GM12864 (cell line): ENCODE measurements around the gene SLC26A1.
"Not testable (repeated sequence)": the region's sequence is repeated elsewhere in the genome, so short reads cannot be mapped to it uniquely, and the experiment has no call there.

Experiments used
- DNase-seq: peaks from one replicate; pipeline ENCODE4 v3.0.0-alpha.2; 2011; ENCODE audit warnings: low read depth
- H3K4me3 ChIP-seq: 2 replicates; pipeline ENCODE4 v1.5.1; 2011; ENCODE audit warnings: mild to moderate bottlenecking, low read depth, low read length, control low read depth
- TF ChIP-seq, protein P1 (sequence below): IDR thresholded peaks from 2 replicates; pipeline ENCODE4 v1.5.1; 2011; ENCODE audit warnings: low read depth, mild to moderate bottlenecking, moderate library complexity, low read length, control low read depth, inconsistent platforms; ENCODE audit errors: missing control alignments

Gene SLC26A1

DNA sequence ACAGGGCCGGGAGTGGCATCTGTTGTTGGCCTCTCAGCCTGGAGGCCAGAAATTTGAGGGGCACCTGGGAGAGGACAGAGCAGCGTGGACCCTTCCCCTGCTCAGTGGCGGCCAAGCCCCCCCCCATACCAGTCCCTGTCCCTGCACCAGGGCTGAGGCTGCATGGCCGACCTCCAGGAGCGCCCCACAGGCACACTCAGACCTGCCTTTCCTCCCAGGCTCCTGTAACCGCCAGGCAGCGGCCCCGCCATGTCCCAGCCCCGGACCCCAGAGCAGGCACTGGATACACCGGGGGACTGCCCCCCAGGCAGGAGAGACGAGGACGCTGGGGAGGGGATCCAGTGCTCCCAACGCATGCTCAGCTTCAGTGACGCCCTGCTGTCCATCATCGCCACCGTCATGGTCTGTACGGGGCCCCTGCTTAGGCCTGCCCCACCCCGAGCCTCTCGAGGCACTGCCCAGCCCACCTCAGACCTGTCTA, 45.7 kb downstream of the SLC26A1 start:
- no peak overlapping the region for H3K4me3 ChIP-seq
- TF ChIP-seq, protein P1, sequence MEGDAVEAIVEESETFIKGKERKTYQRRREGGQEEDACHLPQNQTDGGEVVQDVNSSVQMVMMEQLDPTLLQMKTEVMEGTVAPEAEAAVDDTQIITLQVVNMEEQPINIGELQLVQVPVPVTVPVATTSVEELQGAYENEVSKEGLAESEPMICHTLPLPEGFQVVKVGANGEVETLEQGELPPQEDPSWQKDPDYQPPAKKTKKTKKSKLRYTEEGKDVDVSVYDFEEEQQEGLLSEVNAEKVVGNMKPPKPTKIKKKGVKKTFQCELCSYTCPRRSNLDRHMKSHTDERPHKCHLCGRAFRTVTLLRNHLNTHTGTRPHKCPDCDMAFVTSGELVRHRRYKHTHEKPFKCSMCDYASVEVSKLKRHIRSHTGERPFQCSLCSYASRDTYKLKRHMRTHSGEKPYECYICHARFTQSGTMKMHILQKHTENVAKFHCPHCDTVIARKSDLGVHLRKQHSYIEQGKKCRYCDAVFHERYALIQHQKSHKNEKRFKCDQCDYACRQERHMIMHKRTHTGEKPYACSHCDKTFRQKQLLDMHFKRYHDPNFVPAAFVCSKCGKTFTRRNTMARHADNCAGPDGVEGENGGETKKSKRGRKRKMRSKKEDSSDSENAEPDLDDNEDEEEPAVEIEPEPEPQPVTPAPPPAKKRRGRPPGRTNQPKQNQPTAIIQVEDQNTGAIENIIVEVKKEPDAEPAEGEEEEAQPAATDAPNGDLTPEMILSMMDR: no peak
- no peak for DNase-seq

DNA sequence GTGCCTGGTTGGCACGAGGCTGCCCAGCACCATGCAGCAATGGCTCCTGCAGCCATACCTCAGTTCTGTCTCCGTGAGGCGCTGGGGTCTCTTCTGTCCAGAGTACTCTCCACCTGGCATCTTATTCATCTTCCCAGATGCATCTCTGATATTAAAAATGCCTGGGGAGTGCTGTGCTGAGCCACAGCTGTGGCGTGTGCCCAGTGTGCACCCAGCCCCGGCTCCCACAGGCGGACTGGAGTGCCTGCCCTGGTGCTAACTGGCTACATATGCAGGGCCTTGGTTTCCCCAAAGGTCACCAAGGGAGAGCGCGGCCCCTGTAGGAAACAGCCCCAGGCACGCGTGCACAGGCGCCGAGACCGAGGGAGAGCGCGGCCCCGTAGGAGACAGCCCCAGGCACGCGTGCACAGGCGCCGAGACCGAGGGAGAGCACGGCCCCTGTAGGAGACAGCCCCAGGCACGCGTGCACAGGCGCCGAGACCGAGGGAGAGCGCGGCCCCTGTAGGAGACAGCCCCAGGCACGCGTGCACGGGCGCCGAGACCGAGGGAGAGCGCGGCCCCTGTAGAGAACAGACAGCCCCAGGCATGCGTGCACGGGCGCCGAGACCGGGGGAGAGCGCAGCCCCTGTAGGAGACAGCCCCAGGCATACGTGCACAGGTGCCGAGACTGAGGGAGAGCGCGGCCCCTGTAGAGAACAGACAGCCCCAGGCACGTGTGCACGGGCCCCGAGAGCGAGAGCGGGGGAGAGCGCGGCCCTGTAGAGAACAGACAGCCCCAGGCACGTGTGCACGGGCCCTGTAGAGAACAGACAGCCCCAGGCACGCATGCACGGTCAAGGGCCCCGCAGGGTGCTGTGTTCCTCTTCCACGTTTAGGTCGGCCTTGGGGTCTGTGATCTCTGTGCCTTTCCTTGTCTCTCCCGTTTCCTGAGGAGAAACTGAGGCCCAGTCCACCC, 46.4 kb downstream of the SLC26A1 start:
- DNase-seq: no peak
- no peak overlapping the region for H3K4me3 ChIP-seq
- TF ChIP-seq, protein P1: no peak

DNA sequence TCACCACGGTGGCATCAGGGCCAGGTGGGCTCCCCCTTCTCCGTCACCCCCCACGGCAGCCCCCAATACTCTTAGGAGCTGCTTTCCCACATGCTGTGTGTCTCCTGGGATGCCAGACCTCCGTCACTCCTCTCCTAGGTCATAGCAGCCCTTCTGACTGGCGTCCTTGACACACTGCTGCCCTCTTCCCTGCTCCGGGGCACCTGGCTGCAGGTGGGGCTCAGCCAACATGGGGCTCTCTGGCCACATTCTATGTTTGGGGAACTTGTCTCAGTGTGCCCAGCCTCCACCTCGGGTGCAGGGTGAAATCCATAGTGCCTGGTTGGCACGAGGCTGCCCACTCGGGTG, 47.1 kb downstream of the SLC26A1 start:
- TF ChIP-seq, protein P1: no peak
- no peak overlapping the region for H3K4me3 ChIP-seq
- DNase-seq: no peak

DNA sequence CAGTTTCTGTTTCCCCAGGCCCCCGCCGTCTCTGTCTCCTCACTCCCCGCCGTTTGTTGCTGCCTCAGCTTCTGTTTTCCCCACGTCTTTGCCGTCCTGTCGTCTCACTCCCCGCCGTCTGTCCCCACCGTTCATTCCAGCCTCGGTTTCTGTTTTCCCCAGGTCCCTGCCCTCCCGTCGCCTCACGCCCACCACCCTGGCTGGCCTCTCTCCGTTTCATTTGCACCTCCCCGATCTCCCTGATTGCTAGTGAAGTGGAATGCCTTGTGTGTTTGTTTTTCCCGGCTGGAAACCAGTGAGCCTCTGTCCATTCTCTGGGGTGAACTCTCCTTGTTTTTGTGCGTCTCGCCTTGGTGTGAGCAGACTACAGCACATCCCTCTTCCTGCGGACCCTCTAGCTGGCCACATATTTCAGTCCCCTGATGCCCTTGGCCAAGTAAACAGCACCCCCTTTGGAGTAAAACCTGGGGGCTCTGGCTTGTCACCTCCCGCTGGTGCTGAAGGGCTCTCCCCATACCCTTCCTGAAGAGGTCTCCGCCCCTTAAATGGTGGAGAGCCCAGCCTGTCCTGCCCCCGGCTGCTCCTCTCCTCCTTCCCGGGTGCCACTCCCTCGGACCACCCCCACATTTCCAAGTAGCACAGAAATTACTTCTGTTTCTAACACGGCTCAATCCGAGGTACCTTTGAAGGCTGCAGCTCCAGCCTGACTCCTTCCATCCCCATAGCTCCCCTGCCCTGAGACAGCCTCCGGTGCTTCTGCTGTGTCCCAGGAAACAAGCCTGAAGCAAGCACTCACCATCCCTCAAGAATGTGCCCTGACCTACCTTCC, 47.7 kb downstream of the SLC26A1 start:
- DNase-seq: no peak
- H3K4me3 ChIP-seq: no peak overlapping the region
- TF ChIP-seq, protein P1: no peak

DNA sequence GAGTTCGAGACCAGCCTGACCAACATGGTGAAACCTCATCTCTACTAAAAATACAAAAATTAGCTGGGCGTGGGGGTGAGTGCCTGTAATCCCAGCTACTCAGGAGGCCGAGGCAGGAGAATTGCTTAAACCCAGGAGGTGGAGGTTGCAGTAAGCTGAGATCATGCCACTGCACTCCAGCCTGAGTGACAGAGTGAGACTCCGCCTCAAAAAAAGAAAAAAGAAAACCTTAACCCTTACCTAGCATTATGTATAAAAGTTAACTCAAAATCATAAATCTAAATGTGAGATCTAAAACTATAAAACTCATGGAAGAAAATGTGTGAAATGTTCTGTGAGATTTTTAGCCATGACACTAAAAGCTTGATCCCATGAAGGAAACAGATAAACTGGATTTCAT, 53.7 kb downstream of the SLC26A1 start:
- not testable (repeated sequence) for H3K4me3 ChIP-seq

More for the DNA sequence above, 53.7 kb downstream of the SLC26A1 start:
- DNase-seq: not testable (repeated sequence)
